Measurements from ENCODE around the gene DPM3. TPM values are rescaled to one million over a fixed set of nuclear protein-coding genes. Genes with fewer than 3 reads are reported as not detected.

The DPM3 gene
- total and polyA plus RNA-seq, 2 donors (not counting 3 experiments of a cell fraction or from before 2014, with no cell fraction given) = 69.6 to 258 TPM

DNA sequence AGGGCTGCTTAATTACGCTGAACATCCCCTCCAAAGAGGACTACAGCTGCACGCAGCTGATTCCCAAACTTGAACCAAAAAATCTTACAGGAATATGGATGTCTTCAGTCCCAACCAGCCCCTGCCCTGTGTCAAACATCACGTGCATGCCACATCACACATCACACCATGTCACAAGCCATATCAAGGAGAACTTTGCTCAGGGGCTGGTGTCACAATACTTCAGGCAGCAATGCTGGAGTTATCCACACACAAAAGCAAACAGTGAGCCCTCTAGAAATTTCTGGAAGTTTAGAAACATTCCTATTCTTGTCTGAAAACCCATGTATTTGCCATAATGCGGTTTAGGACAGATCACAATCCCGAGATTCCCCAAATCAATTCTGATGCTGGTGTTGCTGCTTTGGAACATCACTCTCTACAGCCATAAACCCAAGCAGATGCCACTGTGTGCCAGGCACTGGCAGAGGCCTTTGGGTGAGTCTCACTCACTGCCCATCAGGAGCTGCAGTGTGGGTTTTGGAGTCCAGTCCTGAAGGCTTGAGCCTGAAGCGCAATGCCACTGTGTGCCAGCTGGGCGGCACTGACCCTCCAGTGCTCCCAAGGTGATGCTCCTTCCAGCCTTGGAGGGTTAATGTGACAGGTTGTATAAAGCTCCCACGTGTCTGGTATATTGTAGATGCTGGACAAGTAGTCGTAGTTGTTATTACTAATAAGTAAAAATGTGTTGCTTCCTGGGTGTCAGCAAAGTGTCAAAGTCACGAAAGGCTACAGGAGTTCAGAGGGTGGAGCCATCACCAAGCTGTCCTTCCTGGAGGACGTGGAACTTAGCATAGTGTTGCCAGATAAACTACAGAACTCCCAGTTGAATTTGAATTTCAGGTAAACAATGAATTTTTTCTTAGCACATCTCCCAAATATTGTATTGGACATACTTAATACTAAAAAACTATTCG, 32.7 kb downstream of the DPM3 start:
- no peak overlapping the region for H3K4me3 ChIP-seq (replicated peaks in 1 of 3; ENCODE audit: insufficient read depth in 1 of 3, low read depth in 1 of 3, low read length in 3 of 3)
- H3K9me1 ChIP-seq (replicated peaks; ENCODE audit: control insufficient read depth, extremely low read depth, insufficient read depth, low read length) = no peaks in the 10 kb centered on the region
- peaks cover 6 to 9% of the 10 kb centered on the region in 2 experiments for H3K27me3 ChIP-seq (ENCODE audit: control insufficient read depth in 2 of 2, insufficient read depth in 2 of 2, low read length in 2 of 2)
- dilution Hi-C loops (cut with MboI; ENCODE audit: extremely low pct_ligation_motif_present, low sequenced_read_pairs) (no loop called here), intact Hi-C loops (cut with micrococcal nuclease) (no loop called here)
- H3K9me3 ChIP-seq (replicated peaks; ENCODE audit: control insufficient read depth, insufficient read depth, low read length) = no peaks in the 10 kb centered on the region
- peaks cover 3% of the 10 kb centered on the region for H3K4me1 ChIP-seq (ENCODE audit: control insufficient read depth, extremely low read depth, insufficient read depth, low read length)
- FAIRE-seq = no peak
- H3K4me2 ChIP-seq (ENCODE audit: insufficient read depth, low read length) = no peak overlapping the region
- no peak for TF ChIP-seq MYC (IDR thresholded peaks at IDR 0.05; ENCODE audit: low read depth, low read length)
- TF ChIP-seq FOS (IDR thresholded peaks at IDR 0.05; ENCODE audit: borderline replicate concordance, insufficient read depth, low read length) = no peak
- no peak for TF ChIP-seq GATA2 (IDR thresholded peaks at IDR 0.05; ENCODE audit: insufficient read depth, insufficient read length, low read depth, low read length)
- TF ChIP-seq POLR2AphosphoS5 (IDR thresholded peaks at IDR 0.05; ENCODE audit: insufficient read depth, low read depth, low read length) = no peak
- TF ChIP-seq JUN (IDR thresholded peaks at IDR 0.05; ENCODE audit: borderline replicate concordance, insufficient read depth, insufficient read length, low read depth) = no peak
- no peak for TF ChIP-seq CTCF (IDR thresholded peaks at IDR 0.05; ENCODE audit: extremely low read depth in 1 of 2, insufficient read depth in 1 of 2, low read depth in 1 of 2, low read length in 2 of 2)
- no peak for TF ChIP-seq EZH2 (IDR thresholded peaks at IDR 0.05; ENCODE audit: borderline replicate concordance, low read depth, low read length, severe bottlenecking)
- TF ChIP-seq, protein P1, sequence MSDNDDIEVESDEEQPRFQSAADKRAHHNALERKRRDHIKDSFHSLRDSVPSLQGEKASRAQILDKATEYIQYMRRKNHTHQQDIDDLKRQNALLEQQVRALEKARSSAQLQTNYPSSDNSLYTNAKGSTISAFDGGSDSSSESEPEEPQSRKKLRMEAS (IDR thresholded peaks at IDR 0.05; ENCODE audit: insufficient read depth, insufficient read length) = no peak
- no peak for TF ChIP-seq POLR2A (IDR thresholded peaks at IDR 0.05; ENCODE audit: low read depth, low read length)
- no peak for DNase-seq (ENCODE audit: low read depth, low spot score)
- BruUV-seq (replicated peaks) = no TSS peak
- H3K79me2 ChIP-seq (ENCODE audit: control insufficient read depth, insufficient read depth, low read length) = no peaks in the 10 kb centered on the region
- H3K9ac ChIP-seq (replicated peaks; ENCODE audit: extremely low read depth, insufficient read depth, low read length) = no peak overlapping the region
- no peak overlapping the region for H3K27ac ChIP-seq (ENCODE audit: insufficient read depth, low read depth, low read length)
- H3K36me3 ChIP-seq (ENCODE audit: control insufficient read depth in 2 of 2, extremely low read depth in 1 of 2, insufficient read depth in 2 of 2, low read length in 2 of 2) = no peaks in the 10 kb centered on the region
- no peaks in the 10 kb centered on the region for H4K20me1 ChIP-seq (replicated peaks; ENCODE audit: control insufficient read depth, extremely low read depth, insufficient read depth, low read length)
- H2AFZ ChIP-seq (ENCODE audit: low read depth, low read length) = no peak overlapping the region
- ChIA-PET CTCF (interaction anchor here (1.0 to 5.9 kb wide), 7 partner anchors 10 to 65 kb away, joined by 3 to 37 read pairs (median 5); partner anchors contain the start of gene KRTCAP2), POLR2A (no interaction called here)

Data from endothelial cell of umbilical vein (primary cell).